IPS DF 4.7 (cell line): ENCODE data around the gene CROCC.

ENCODE experiments used
- DNase-seq: peaks from one replicate; pipeline ENCODE4 v3.0.0-alpha.2; 2013; ENCODE audit warnings: low spot score; ENCODE audit errors: extremely low read depth

CROCC gene

GRCh38 chr1:16967095-16967575 is 45.4 kb downstream of the CROCC start:
- no peak for DNase-seq

GRCh38 chr1:16967962-16968361 is 46.2 kb downstream of the CROCC start:
- no peak for DNase-seq

- DNase-seq: no peak
Measured at GRCh38 chr1:16968372-16968771, 46.6 kb downstream of the CROCC start.

- DNase-seq: no peak
Measured at GRCh38 chr1:16969057-16969611, 47.4 kb downstream of the CROCC start.

GRCh38 chr1:16969651-16970050 is 47.9 kb downstream of the CROCC start:
- no peak for DNase-seq

GRCh38 chr1:16970132-16970910 is 48.6 kb downstream of the CROCC start:
- DNase-seq: no peak

GRCh38 chr1:16971341-16972188 is 49.8 kb downstream of the CROCC start:
- DNase-seq: no peak

GRCh38 chr1:16972189-16972895 is 50.6 kb downstream of the CROCC start:
- DNase-seq: no peak

GRCh38 chr1:16973215-16973614 is 51.5 kb downstream of the CROCC start:
- DNase-seq: no peak

- no peak for DNase-seq
Measured at GRCh38 chr1:16975211-16975610, 53.5 kb downstream of the CROCC start.

- DNase-seq: no peak
Measured at GRCh38 chr1:16975838-16976237, 54.1 kb downstream of the CROCC start.

- DNase-seq: no peak
Measured at GRCh38 chr1:16976966-16977365, 55.2 kb downstream of the CROCC start.

- DNase-seq: no peak
Measured at GRCh38 chr1:16977377-16977776, 55.6 kb downstream of the CROCC start.

GRCh38 chr1:16978139-16978538 is 56.4 kb downstream of the CROCC start:
- DNase-seq: no peak

- DNase-seq: no peak
Measured at GRCh38 chr1:16978567-16979474, 57.1 kb downstream of the CROCC start.

- DNase-seq: no peak
Measured at GRCh38 chr1:16979475-16980327, 58.0 kb downstream of the CROCC start.

- no peak for DNase-seq
Measured at GRCh38 chr1:16980473-16981268, 58.9 kb downstream of the CROCC start, which contains the start of gene MFAP2. Gene MFAP2 (minus strand): TSS chr1:16980620. CDS start chr1:16978273, 2,347 bp downstream.

GRCh38 chr1:16981269-16981849 is 59.6 kb downstream of the CROCC start:
- no peak for DNase-seq
